SH-SY5Y (cell line): ENCODE data around the gene ADAD2.

ENCODE experiments used
- GATA2 ChIP-seq: IDR thresholded peaks from 2 replicates; pipeline ENCODE4 v1.6.1; 2011; ENCODE audit warnings: mild to moderate bottlenecking, low read depth, low read length
- GATA3 ChIP-seq: IDR thresholded peaks from 2 replicates; pipeline ENCODE4 v1.6.1; 2011; ENCODE audit warnings: low read depth, mild to moderate bottlenecking, low read length, moderate library complexity

DNA sequence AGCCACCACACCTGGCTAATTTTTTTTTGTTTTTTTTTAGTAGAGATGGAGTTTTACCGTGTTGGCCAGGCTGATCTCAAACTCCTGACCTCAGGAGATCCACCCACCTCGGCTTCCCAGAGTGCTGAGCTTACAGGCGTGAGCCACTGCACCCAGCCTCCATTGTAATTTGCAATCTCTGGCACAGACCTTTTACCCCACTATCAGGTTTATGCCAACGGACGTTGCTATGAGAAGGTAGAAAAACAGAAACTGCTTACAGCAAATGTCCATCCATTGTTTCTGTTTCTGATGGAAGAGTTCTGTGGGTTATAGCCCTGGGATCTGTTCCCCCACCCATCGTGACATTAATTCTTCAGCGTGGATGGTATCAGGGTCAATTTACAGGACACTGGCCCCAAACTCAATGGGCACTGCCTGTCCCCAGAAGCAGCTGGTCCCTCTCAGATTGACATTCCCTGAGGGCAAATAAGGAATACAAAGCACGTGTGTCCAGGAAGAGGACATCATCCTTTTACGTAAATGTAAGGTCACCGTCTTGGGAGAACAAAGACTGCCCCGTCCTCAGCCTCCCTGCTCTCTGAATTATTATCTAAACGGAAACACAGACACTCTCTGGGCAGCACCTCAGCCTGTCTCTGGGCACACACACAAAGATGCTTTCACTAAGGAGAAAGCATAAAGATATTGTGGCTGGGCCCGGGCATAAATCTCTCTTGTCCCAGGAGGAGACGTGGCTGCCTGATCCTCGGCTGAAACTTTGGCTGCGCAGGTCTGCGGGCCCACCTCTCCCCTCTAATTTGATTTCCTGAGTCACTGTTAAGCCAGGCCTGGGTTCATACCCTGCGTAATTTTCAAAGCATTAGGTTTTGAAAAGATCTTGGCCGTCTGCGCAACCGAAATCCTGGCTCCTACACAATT is 43.6 kb downstream of the ADAD2 start:
- no peak for TF ChIP-seq GATA3
- no peak for TF ChIP-seq GATA2
